ENCODE measurements around the gene FAM193B.

FAM193B gene

DNA sequence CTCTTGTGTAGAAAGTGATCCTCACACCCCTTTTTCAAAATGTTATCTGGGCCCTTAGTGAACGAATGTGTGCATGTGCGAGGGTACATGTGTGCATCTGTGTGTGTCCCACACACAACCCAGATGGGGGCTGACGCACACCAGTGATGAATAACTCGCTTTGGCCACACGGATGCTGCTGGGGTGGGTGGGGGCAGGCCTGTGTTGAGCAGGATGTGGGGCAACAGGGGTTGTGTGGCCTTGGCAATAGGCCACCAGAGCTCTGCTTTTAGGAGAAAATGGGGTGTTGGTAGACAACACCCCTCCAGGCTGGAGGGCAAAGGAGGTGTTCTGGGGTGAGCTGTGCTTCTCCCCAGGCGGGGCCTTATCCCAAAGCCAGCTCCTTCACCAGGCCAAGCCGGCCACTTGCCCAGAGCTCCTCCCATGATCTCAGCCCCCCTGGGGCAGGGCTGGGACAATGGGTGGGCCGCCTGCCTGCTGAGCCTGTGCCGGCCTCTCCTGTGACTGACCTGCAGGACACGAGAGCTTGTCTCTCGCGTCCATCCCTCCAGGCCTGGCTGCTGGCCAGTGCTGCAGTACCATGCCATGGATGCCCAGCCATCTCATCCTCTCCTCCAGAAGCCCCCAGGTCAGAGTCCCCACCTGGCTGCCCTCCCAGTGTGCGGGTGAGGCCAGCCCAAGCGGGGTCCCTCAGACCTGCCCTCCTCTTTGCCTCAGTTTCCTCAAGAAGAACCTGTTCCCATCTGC, 82.6 kb downstream of the FAM193B start:
- no peak for DNase-seq (ENCODE audit: insufficient read length, low spot score)
- TF ChIP-seq, protein P1, sequence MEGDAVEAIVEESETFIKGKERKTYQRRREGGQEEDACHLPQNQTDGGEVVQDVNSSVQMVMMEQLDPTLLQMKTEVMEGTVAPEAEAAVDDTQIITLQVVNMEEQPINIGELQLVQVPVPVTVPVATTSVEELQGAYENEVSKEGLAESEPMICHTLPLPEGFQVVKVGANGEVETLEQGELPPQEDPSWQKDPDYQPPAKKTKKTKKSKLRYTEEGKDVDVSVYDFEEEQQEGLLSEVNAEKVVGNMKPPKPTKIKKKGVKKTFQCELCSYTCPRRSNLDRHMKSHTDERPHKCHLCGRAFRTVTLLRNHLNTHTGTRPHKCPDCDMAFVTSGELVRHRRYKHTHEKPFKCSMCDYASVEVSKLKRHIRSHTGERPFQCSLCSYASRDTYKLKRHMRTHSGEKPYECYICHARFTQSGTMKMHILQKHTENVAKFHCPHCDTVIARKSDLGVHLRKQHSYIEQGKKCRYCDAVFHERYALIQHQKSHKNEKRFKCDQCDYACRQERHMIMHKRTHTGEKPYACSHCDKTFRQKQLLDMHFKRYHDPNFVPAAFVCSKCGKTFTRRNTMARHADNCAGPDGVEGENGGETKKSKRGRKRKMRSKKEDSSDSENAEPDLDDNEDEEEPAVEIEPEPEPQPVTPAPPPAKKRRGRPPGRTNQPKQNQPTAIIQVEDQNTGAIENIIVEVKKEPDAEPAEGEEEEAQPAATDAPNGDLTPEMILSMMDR (IDR thresholded peaks at IDR 0.05; ENCODE audit: insufficient read depth, missing control alignments), result no peak
- no peak for FAIRE-seq

DNA sequence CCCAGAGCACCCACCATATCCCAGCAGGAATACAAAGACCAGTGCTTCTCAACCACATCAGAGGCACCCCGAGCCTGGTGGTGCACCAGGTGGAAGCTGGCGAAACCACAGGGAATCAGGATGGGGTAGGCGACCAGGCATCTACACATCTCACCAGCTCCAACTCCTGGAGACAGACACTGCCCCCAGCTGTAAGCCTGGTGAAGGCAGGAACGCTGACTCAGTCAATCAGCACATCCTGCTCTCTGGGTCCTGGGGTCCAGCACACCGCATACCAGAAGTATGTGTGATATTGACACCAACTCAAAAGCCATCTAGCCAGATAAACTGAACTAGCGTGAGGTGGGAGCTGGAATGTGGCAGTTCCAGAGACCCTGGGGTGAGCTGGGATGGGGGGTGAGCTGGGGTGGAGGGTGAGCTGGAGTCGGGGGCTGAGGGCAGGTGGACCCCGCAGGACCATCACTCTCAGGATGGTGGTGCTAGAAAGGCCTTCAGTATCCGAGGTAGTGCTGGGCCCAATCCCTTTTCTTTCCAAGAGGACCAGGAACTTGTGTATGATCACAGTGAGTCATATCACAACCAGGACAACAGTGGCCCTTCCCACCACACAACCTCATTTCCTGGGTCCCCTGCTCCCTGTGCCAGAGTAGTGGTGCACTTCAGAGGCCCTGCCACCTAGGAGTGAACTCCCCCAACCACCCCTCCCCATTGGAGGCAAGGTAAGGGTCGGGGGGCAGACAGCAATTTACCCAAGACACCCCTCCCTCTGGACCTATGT, 83.4 kb downstream of the FAM193B start:
- TF ChIP-seq, protein P1 (IDR thresholded peaks at IDR 0.05; ENCODE audit: insufficient read depth, missing control alignments), result no peak
- FAIRE-seq (no peak), DNase-seq (ENCODE audit: insufficient read length, low spot score) (no peak)
